HEK293T (cell line): ENCODE data around the gene USP10.

Source experiments
- CTCF ChIA-PET: fragments of 350-600 bp; formaldehyde crosslinking; extraction: SDS; loops from one replicate; lab custom pipeline; 2021; ENCODE audit warnings: antibody characterized with exemption, inconsistent platforms; lab: Yijun Ruan, JAX
- POLR2A ChIA-PET: fragments of 350-600 bp; formaldehyde crosslinking; extraction: SDS; loops from one replicate; lab custom pipeline; 2020; ENCODE audit warnings: antibody characterized with exemption, inconsistent platforms; lab: Yijun Ruan, JAX
- DNase-seq: peaks from one replicate; pipeline ENCODE4 v3.0.0; 2012; ENCODE audit warnings: mixed read lengths; ENCODE audit errors: extremely low spot score
- ARNT ChIP-seq: fragments of 450-650 bp; IDR thresholded peaks from 2 replicates; pipeline ENCODE4 v1.6.1; 2017; ENCODE audit warnings: mild to moderate bottlenecking
- BHLHE40 ChIP-seq: fragments of 450-650 bp; IDR thresholded peaks from 2 replicates; pipeline ENCODE4 v1.6.1; 2016; ENCODE audit warnings: mild to moderate bottlenecking, moderate library complexity, borderline replicate concordance
- CTBP1 ChIP-seq: fragments of 450-650 bp; IDR thresholded peaks from 2 replicates; pipeline ENCODE4 v1.6.1; 2016; ENCODE audit warnings: borderline replicate concordance
- ELF4 ChIP-seq: fragments of 450-650 bp; IDR thresholded peaks from 2 replicates; pipeline ENCODE4 v1.6.1; 2017; ENCODE audit warnings: antibody characterized with exemption
- FOXA1 ChIP-seq: fragments of 450-650 bp; IDR thresholded peaks from 2 replicates; pipeline ENCODE4 v1.6.1; 2016; ENCODE audit warnings: mild to moderate bottlenecking
- FOXK2 ChIP-seq: fragments of 450-650 bp; IDR thresholded peaks from 2 replicates; pipeline ENCODE4 v1.6.1; 2016; ENCODE audit warnings: mild to moderate bottlenecking
- FOXM1 ChIP-seq: fragments of 450-650 bp; IDR thresholded peaks from 2 replicates; pipeline ENCODE4 v1.6.1; 2017; ENCODE audit warnings: mild to moderate bottlenecking, borderline replicate concordance
- HDGF ChIP-seq: fragments of 450-650 bp; IDR thresholded peaks from 2 replicates; pipeline ENCODE4 v1.6.1; 2017; ENCODE audit warnings: antibody characterized with exemption, borderline replicate concordance
- L3MBTL2 ChIP-seq: fragments of 450-650 bp; conservative IDR thresholded peaks from 2 replicates; pipeline ENCODE4 v1.6.1; 2016; ENCODE audit warnings: mild to moderate bottlenecking
- LEF1 ChIP-seq: fragments of 450-650 bp; IDR thresholded peaks from 2 replicates; pipeline ENCODE4 v1.6.1; 2017; ENCODE audit warnings: mild to moderate bottlenecking, borderline replicate concordance
- NFRKB ChIP-seq: fragments of 450-650 bp; IDR thresholded peaks from 2 replicates; pipeline ENCODE4 v1.6.1; 2016; ENCODE audit warnings: mild to moderate bottlenecking, moderate library complexity
- PKNOX1 ChIP-seq: fragments of 450-650 bp; IDR thresholded peaks from 2 replicates; pipeline ENCODE4 v1.6.1; 2016
- SP1 ChIP-seq: fragments of 450-650 bp; IDR thresholded peaks from 2 replicates; pipeline ENCODE4 v1.6.1; 2017
- SUZ12 ChIP-seq: fragments of 450-650 bp; IDR thresholded peaks from 2 replicates; pipeline ENCODE4 v1.6.1; 2016; ENCODE audit warnings: mild to moderate bottlenecking
- TARDBP ChIP-seq: fragments of 450-650 bp; IDR thresholded peaks from 2 replicates; pipeline ENCODE4 v1.6.1; 2016
- ZNF384 ChIP-seq: fragments of 450-650 bp; IDR thresholded peaks from 2 replicates; pipeline ENCODE4 v1.6.1; 2016

Gene USP10

GRCh38 chr16:84673203-84673535 lies 26.6 kb upstream of the USP10 start:
- TF ChIP-seq CTBP1 (no peak), TARDBP (no peak), FOXA1 (no peak), HDGF (no peak)
- POLR2A ChIA-PET: no interaction called here
- DNase-seq: no peak
- CTCF ChIA-PET: interaction anchor here (0.8 to 2.1 kb wide), 7 partner anchors 11 to 66 kb away, joined by 3 to 16 read pairs (median 4); no protein-coding TSS in a partner anchor

GRCh38 chr16:84673561-84673960 lies 26.2 kb upstream of the USP10 start:
- ChIA-PET CTCF (interaction anchor here (0.8 to 1.8 kb wide), 4 partner anchors 27 to 65 kb away, joined by 3 to 6 read pairs (median 3); no protein-coding TSS in a partner anchor), POLR2A (no interaction called here)
- DNase-seq: no peak
- TF ChIP-seq ARNT (no peak), LEF1 (no peak), TARDBP (no peak), BHLHE40 (no peak), FOXK2 (no peak), CTBP1 (no peak), FOXM1 (no peak)

GRCh38 chr16:84675423-84675822 lies 24.4 kb upstream of the USP10 start:
- no peak for TF ChIP-seq LEF1
- TF ChIP-seq ELF4: no peak
- TF ChIP-seq L3MBTL2: no peak
- TF ChIP-seq HDGF: no peak
- TF ChIP-seq FOXA1: no peak
- no peak for TF ChIP-seq ARNT
- TF ChIP-seq PKNOX1: no peak
- TF ChIP-seq SUZ12: no peak
- no peak for TF ChIP-seq NFRKB
- POLR2A ChIA-PET: no interaction called here
- no peak for DNase-seq
- CTCF ChIA-PET: no interaction called here

DNA sequence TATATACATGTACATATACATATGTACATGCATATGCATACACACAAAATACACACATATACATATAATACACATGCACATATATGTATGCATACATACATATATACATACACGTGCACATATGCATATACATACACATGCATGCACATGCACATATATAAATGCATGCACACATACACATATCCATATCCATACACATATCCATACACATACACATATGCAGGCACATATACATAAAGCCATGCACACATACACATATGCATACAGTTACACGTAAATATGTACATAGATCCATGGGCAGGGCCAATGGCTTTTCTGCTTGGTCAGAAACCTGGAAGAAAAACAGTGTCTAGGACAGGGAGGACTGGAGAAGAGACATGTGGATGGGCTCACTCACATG lies 23.9 kb upstream of the USP10 start:
- ChIA-PET CTCF (no interaction called here), POLR2A (no interaction called here)
- no peak for TF ChIP-seq CTBP1
- no peak for DNase-seq

GRCh38 chr16:84677017-84677803 lies 22.6 kb upstream of the USP10 start:
- TF ChIP-seq HDGF (no peak), FOXM1 (no peak), TARDBP (no peak), ARNT (no peak), PKNOX1 (no peak), L3MBTL2 (no peak)

GRCh38 chr16:84677849-84678248 lies 22.0 kb upstream of the USP10 start:
- TF ChIP-seq FOXK2: no peak
- TF ChIP-seq ELF4: no peak
- no peak for TF ChIP-seq SP1
- no peak for TF ChIP-seq FOXM1
- no peak for TF ChIP-seq NFRKB
- TF ChIP-seq ARNT: no peak
- no peak for TF ChIP-seq FOXA1
- no peak for TF ChIP-seq SUZ12
- no peak for TF ChIP-seq HDGF
- no peak for TF ChIP-seq BHLHE40
- no peak for TF ChIP-seq CTBP1
- no peak for TF ChIP-seq PKNOX1
- no peak for TF ChIP-seq L3MBTL2
- no peak for TF ChIP-seq ZNF384
- no peak for TF ChIP-seq TARDBP
- TF ChIP-seq LEF1: no peak
- ChIA-PET POLR2A (no interaction called here), CTCF (interaction anchor here (1.2 kb wide), 1 partner anchor 48 kb away, joined by 3 read pairs; no protein-coding TSS in a partner anchor)
- no peak for DNase-seq

More at GRCh38 chr16:84677017-84677803, 22.6 kb upstream of the USP10 start:
- no peak for DNase-seq
- ChIA-PET CTCF (interaction anchor here (1.2 kb wide), 1 partner anchor 49 kb away, joined by 3 read pairs; no protein-coding TSS in a partner anchor), POLR2A (no interaction called here)

- no peak for TF ChIP-seq SUZ12
- TF ChIP-seq NFRKB: no peak
- TF ChIP-seq CTBP1: no peak
- DNase-seq: no peak
- ChIA-PET POLR2A (interaction anchor here (1.0 kb wide), 1 partner anchor 333 kb away, joined by 3 read pairs; the partner anchor contains the start of gene ZDHHC7), CTCF (no interaction called here)
These were observed 21.3 kb upstream of the USP10 start for GRCh38 chr16:84678541-84678940.
